ENCODE data around the gene SIN3A. TPM values are rescaled to one million over a fixed set of nuclear protein-coding genes. Genes with fewer than 3 reads are reported as not detected.

The SIN3A gene
- total and polyA plus RNA-seq, 2 of the 8 experiments (the other 6 are each of a cell fraction or from before 2014, with no cell fraction given) = 69.5 to 109 TPM

DNA sequence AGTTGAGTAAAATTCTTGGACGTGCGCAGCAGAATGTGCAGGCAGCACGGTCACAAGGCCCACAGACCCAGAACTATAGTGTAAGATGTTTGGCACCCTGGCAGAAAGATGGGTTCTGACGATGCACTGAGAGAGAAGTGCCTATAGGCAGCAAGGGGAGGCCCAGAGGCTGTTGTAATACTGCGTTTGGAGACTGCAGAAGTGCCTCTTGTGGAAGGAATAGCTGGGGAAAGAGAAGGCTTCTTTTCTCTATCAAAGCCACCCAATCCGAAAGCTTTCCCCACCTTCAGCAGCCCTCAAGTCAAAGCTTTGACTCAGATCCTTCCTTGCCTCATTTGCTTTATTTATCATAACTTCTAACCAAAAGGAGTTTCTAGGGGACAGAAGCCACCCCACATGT lies 5.2 kb upstream of the SIN3A start (continued):
- TF ChIP-seq HDAC2 (IDR thresholded peaks at IDR 0.05; ENCODE audit: borderline replicate concordance in 1 of 2, low read depth in 2 of 2, low read length in 2 of 2) = no peak
- no peak for TF ChIP-seq NRF1 (IDR thresholded peaks at IDR 0.05; ENCODE audit: low read depth, low read length)
- no peak for TF ChIP-seq SP1 (IDR thresholded peaks at IDR 0.05; ENCODE audit: low read depth, low read length)
- TF ChIP-seq FOSL1 (IDR thresholded peaks at IDR 0.05; ENCODE audit: insufficient read depth, low read depth, low read length) = no peak

Data from H1 (cell line).